ENCODE data around the gene PPP6R2.

Gene PPP6R2

GRCh38 chr22:50468626-50469025 is 125.5 kb downstream of the PPP6R2 start:
- DNase-seq (ENCODE audit: low read depth): no peak

- DNase-seq (ENCODE audit: low read depth): peak; percentile 90
Observed at GRCh38 chr22:50469377-50470305, 126.5 kb downstream of the PPP6R2 start.

- DNase-seq (ENCODE audit: low read depth): no peak
Observed at GRCh38 chr22:50470491-50470890, 127.4 kb downstream of the PPP6R2 start.

GRCh38 chr22:50471197-50471847 is 128.2 kb downstream of the PPP6R2 start:
- no peak for DNase-seq (ENCODE audit: low read depth)

- no peak for DNase-seq (ENCODE audit: low read depth)
Observed at GRCh38 chr22:50471962-50472361, 128.8 kb downstream of the PPP6R2 start.

GRCh38 chr22:50473088-50473487 is 130.0 kb downstream of the PPP6R2 start:
- peak; percentile 19 for DNase-seq (ENCODE audit: low read depth)

- no peak for DNase-seq (ENCODE audit: low read depth)
Observed at GRCh38 chr22:50473855-50474671, 130.9 kb downstream of the PPP6R2 start.

- peak; percentile 86 for DNase-seq (ENCODE audit: low read depth)
Observed at GRCh38 chr22:50474710-50475651, 131.9 kb downstream of the PPP6R2 start, which contains the start of gene SBF1. Gene SBF1, minus strand, starts transcription at chr22:50475035. Its CDS starts 195 bp downstream, at chr22:50474840.

GRCh38 chr22:50475652-50476002 is 132.5 kb downstream of the PPP6R2 start:
- DNase-seq (ENCODE audit: low read depth): no peak

GRCh38 chr22:50476868-50477267 is 133.7 kb downstream of the PPP6R2 start:
- no peak for DNase-seq (ENCODE audit: low read depth)

- DNase-seq (ENCODE audit: low read depth): no peak
Observed at GRCh38 chr22:50477923-50478322, 134.8 kb downstream of the PPP6R2 start.

- DNase-seq (ENCODE audit: low read depth): no peak
Observed at GRCh38 chr22:50479721-50480120, 136.6 kb downstream of the PPP6R2 start.

GRCh38 chr22:50481045-50481439 is 137.9 kb downstream of the PPP6R2 start:
- no peak for DNase-seq (ENCODE audit: low read depth)

GRCh38 chr22:50481440-50482106 is 138.4 kb downstream of the PPP6R2 start, which contains the start of gene ADM2:
Gene ADM2, plus strand, starts transcription at chr22:50481543. Its CDS starts 305 bp downstream, at chr22:50481848.
- DNase-seq (ENCODE audit: low read depth): peak; percentile 52

GRCh38 chr22:50482107-50483074 is 139.3 kb downstream of the PPP6R2 start:
- DNase-seq (ENCODE audit: low read depth): no peak

- DNase-seq (ENCODE audit: low read depth): no peak
Observed at GRCh38 chr22:50483106-50483505, 140.0 kb downstream of the PPP6R2 start.

GRCh38 chr22:50483556-50483955 is 140.4 kb downstream of the PPP6R2 start:
- DNase-seq (ENCODE audit: low read depth): no peak

- no peak for DNase-seq (ENCODE audit: low read depth)
Observed at GRCh38 chr22:50483977-50484853, 141.1 kb downstream of the PPP6R2 start.
